Activated T-helper 2 cell treated with anti-CD3 and anti-CD28 coated beads, Interferon-gamma antibody, Interleukin-2, Interleukin-4, amounts not matched to agents 10 μg/mL and 5 μg/mL and 100 μg/mL, durations not matched to agents 14 hours and 24 hours and 36 hours (primary cell): ENCODE results near the gene PSG6. TPM values are rescaled to one million over a fixed set of nuclear protein-coding genes. Genes with fewer than 3 reads are reported as not detected.
"Not testable (repeated sequence)": the region's sequence is repeated elsewhere in the genome, so short reads cannot be mapped to it uniquely, and the experiment has no call there.

Experiments
- DNase-seq: peaks from one replicate; pipeline ENCODE4 v3.0.0; 2021; ENCODE audit warnings: low spot score
- H3K27ac Mint-ChIP-seq: one replicate; pipeline ENCODE4 v1.8.0; 2021; ENCODE audit warnings: mixed read lengths
- H3K27me3 Mint-ChIP-seq: one replicate; pipeline ENCODE4 v1.8.0; 2021; ENCODE audit warnings: low read depth, mixed read lengths
- H3K36me3 Mint-ChIP-seq: one replicate; pipeline ENCODE4 v1.8.0; 2021; ENCODE audit warnings: low read depth, mixed read lengths
- H3K4me1 Mint-ChIP-seq: one replicate; pipeline ENCODE4 v1.8.0; 2021; ENCODE audit warnings: low read depth, mixed read lengths
- H3K4me3 Mint-ChIP-seq: one replicate; pipeline ENCODE4 v1.8.0; 2021; ENCODE audit warnings: low read depth, mild to moderate bottlenecking, moderate library complexity, mixed read lengths
- H3K9me3 Mint-ChIP-seq: one replicate; pipeline ENCODE4 v1.8.0; 2021; ENCODE audit warnings: mixed read lengths
- intact Hi-C: fragments of 100-400 bp; cut with micrococcal nuclease; formaldehyde crosslinking; loops from one replicate; pipeline ENCODE4 v1.15.1; 2023
- total RNA-seq: library from RNA; stranded (reverse); gene quantifications from 2 replicates; pipeline ENCODE4 v1.2.3, GENCODE V29; 2022

The PSG6 gene
- total RNA-seq, 1 donor from 2014 or later, result not detected

GRCh38 chr19:42923106-42923505, 5.4 kb upstream of the PSG6 start:
- H3K27ac Mint-ChIP-seq, result not testable (repeated sequence)

GRCh38 chr19:42920971-42921370, 3.3 kb upstream of the PSG6 start:
- DNase-seq, H3K4me1 Mint-ChIP-seq, intact Hi-C loops, H3K4me3 Mint-ChIP-seq, H3K27ac Mint-ChIP-seq, H3K27me3 Mint-ChIP-seq, H3K36me3 Mint-ChIP-seq, H3K9me3 Mint-ChIP-seq: not testable (repeated sequence)

More at GRCh38 chr19:42923106-42923505, 5.4 kb upstream of the PSG6 start:
- intact Hi-C loops, H3K4me3 Mint-ChIP-seq, H3K9me3 Mint-ChIP-seq, H3K4me1 Mint-ChIP-seq, H3K36me3 Mint-ChIP-seq, DNase-seq, H3K27me3 Mint-ChIP-seq: not testable (repeated sequence)

- Mint-ChIP-seq H3K27ac (no peak overlapping the region), H3K4me1 (no peaks in the 10 kb centered on the region), H3K36me3 (no peaks in the 10 kb centered on the region), H3K9me3 (no peaks in the 10 kb centered on the region), H3K4me3 (no peak overlapping the region), H3K27me3 (no peaks in the 10 kb centered on the region)
- intact Hi-C loops, result no loop called here
- no peak for DNase-seq
These were observed 2.0 kb upstream of the PSG6 start for GRCh38 chr19:42919757-42920079.

GRCh38 chr19:42919070-42919756, 1.5 kb upstream of the PSG6 start:
- intact Hi-C loops, DNase-seq, H3K4me3 Mint-ChIP-seq, H3K4me1 Mint-ChIP-seq, H3K27ac Mint-ChIP-seq, H3K36me3 Mint-ChIP-seq, H3K27me3 Mint-ChIP-seq, H3K9me3 Mint-ChIP-seq: not testable (repeated sequence)

GRCh38 chr19:42918377-42919069, 829 bp upstream of the PSG6 start:
- H3K4me3 Mint-ChIP-seq, H3K4me1 Mint-ChIP-seq, H3K9me3 Mint-ChIP-seq, intact Hi-C loops, H3K27ac Mint-ChIP-seq, H3K27me3 Mint-ChIP-seq, DNase-seq, H3K36me3 Mint-ChIP-seq: not testable (repeated sequence)

- H3K27ac Mint-ChIP-seq, H3K27me3 Mint-ChIP-seq, H3K4me1 Mint-ChIP-seq, H3K4me3 Mint-ChIP-seq, H3K9me3 Mint-ChIP-seq, DNase-seq, H3K36me3 Mint-ChIP-seq, intact Hi-C loops: not testable (repeated sequence)
These were observed 763 bp downstream of the PSG6 start for GRCh38 chr19:42916931-42917330.

GRCh38 chr19:42913516-42913915, 4.2 kb downstream of the PSG6 start:
- H3K9me3 Mint-ChIP-seq, H3K27me3 Mint-ChIP-seq, DNase-seq, intact Hi-C loops, H3K4me1 Mint-ChIP-seq, H3K4me3 Mint-ChIP-seq, H3K27ac Mint-ChIP-seq, H3K36me3 Mint-ChIP-seq: not testable (repeated sequence)

GRCh38 chr19:42912941-42913340, 4.8 kb downstream of the PSG6 start:
- H3K27me3 Mint-ChIP-seq, H3K4me3 Mint-ChIP-seq, H3K9me3 Mint-ChIP-seq, H3K36me3 Mint-ChIP-seq, H3K4me1 Mint-ChIP-seq, H3K27ac Mint-ChIP-seq, DNase-seq, intact Hi-C loops: not testable (repeated sequence)

- intact Hi-C loops, result not testable (repeated sequence)
These were observed 6.0 kb downstream of the PSG6 start for GRCh38 chr19:42911731-42912130.

GRCh38 chr19:42906162-42906561, 11.5 kb downstream of the PSG6 start:
- intact Hi-C loops, H3K4me1 Mint-ChIP-seq, DNase-seq, H3K36me3 Mint-ChIP-seq, H3K9me3 Mint-ChIP-seq, H3K27me3 Mint-ChIP-seq, H3K27ac Mint-ChIP-seq, H3K4me3 Mint-ChIP-seq: not testable (repeated sequence)

More at GRCh38 chr19:42911731-42912130, 6.0 kb downstream of the PSG6 start:
- not testable (repeated sequence) for H3K9me3 Mint-ChIP-seq, H3K36me3 Mint-ChIP-seq, H3K27me3 Mint-ChIP-seq, H3K4me3 Mint-ChIP-seq, H3K27ac Mint-ChIP-seq, DNase-seq, H3K4me1 Mint-ChIP-seq

- H3K27me3 Mint-ChIP-seq, H3K27ac Mint-ChIP-seq, H3K4me1 Mint-ChIP-seq, intact Hi-C loops, H3K9me3 Mint-ChIP-seq, H3K4me3 Mint-ChIP-seq, H3K36me3 Mint-ChIP-seq, DNase-seq: not testable (repeated sequence)
These were observed 17.1 kb downstream of the PSG6 start for GRCh38 chr19:42900561-42900960.

- intact Hi-C loops, H3K27me3 Mint-ChIP-seq, H3K36me3 Mint-ChIP-seq, DNase-seq, H3K4me3 Mint-ChIP-seq, H3K9me3 Mint-ChIP-seq, H3K27ac Mint-ChIP-seq, H3K4me1 Mint-ChIP-seq: not testable (repeated sequence)
These were observed 18.0 kb downstream of the PSG6 start for GRCh38 chr19:42899674-42900073.

GRCh38 chr19:42899110-42899509, 18.6 kb downstream of the PSG6 start:
- H3K9me3 Mint-ChIP-seq, H3K27ac Mint-ChIP-seq, H3K36me3 Mint-ChIP-seq, H3K27me3 Mint-ChIP-seq, H3K4me3 Mint-ChIP-seq, intact Hi-C loops, H3K4me1 Mint-ChIP-seq, DNase-seq: not testable (repeated sequence)
